ENCODE results near the gene ARAP1.

Gene ARAP1

GRCh38 chr11:72665911-72666472, 86.2 kb downstream of the ARAP1 start:
- no peak for TF ChIP-seq CTCF (IDR thresholded peaks at IDR 0.05)
- H3K4me3 ChIP-seq: no peak overlapping the region
- DNase-seq (ENCODE audit: low spot score): no peak
- H3K27ac ChIP-seq: no peak overlapping the region

- no peak for DNase-seq (ENCODE audit: low spot score)
- no peak for TF ChIP-seq CTCF (IDR thresholded peaks at IDR 0.05)
- H3K27ac ChIP-seq: no peak overlapping the region
Observed at GRCh38 chr11:72662036-72662435, 90.2 kb downstream of the ARAP1 start.

GRCh38 chr11:72661486-72661885, 90.7 kb downstream of the ARAP1 start:
- H3K4me3 ChIP-seq: no peak overlapping the region
- no peak for TF ChIP-seq CTCF (IDR thresholded peaks at IDR 0.05)
- no peak for DNase-seq (ENCODE audit: low spot score)
- no peak overlapping the region for H3K27ac ChIP-seq

More at GRCh38 chr11:72662036-72662435, 90.2 kb downstream of the ARAP1 start:
- no peak overlapping the region for H3K4me3 ChIP-seq

GRCh38 chr11:72658989-72659640, 93.1 kb downstream of the ARAP1 start:
- DNase-seq (ENCODE audit: low spot score): no peak
- Histone ChIP-seq H3K27ac (no peak overlapping the region), H3K4me3 (no peak overlapping the region)
- no peak for TF ChIP-seq CTCF (IDR thresholded peaks at IDR 0.05)

- no peak for DNase-seq (ENCODE audit: low spot score)
- H3K27ac ChIP-seq: no peak overlapping the region
- no peak overlapping the region for H3K4me3 ChIP-seq
- TF ChIP-seq CTCF (IDR thresholded peaks at IDR 0.05): no peak
Observed at GRCh38 chr11:72657411-72658100, 94.7 kb downstream of the ARAP1 start.

GRCh38 chr11:72655896-72656464, 96.2 kb downstream of the ARAP1 start:
- no peak for DNase-seq (ENCODE audit: low spot score)
- no peak for TF ChIP-seq CTCF (IDR thresholded peaks at IDR 0.05)
- H3K27ac ChIP-seq: no peak overlapping the region
- no peak overlapping the region for H3K4me3 ChIP-seq
